Keratinocyte (primary cell): ENCODE measurements around the gene RNF125. TPM values are rescaled to one million over a fixed set of nuclear protein-coding genes. Genes with fewer than 3 reads are reported as not detected.

Source experiments
- DNase-seq: peaks from one replicate; pipeline ENCODE4 v3.0.0-alpha.2; 2011; ENCODE audit warnings: low read depth, missing footprints, low spot score
- FAIRE-seq: peaks from 2 replicates; lab custom pipeline; 2011; peaks lifted over from hg19 to GRCh38; lab: Jason Lieb, UNC
- H2AFZ ChIP-seq: 2 replicates; pipeline ENCODE4 v1.6.0; 2012; ENCODE audit warnings: low read length, control low read depth, inconsistent platforms; ENCODE audit not compliant: control insufficient read depth
- H3K27ac ChIP-seq: 2 replicates; pipeline ENCODE4 v1.5.1; 2011; ENCODE audit warnings: low read length; ENCODE audit not compliant: control insufficient read depth, insufficient read depth
- H3K27me3 ChIP-seq: 3 replicates; pipeline ENCODE4 v1.6.0; 2011; ENCODE audit warnings: low read length; ENCODE audit not compliant: control insufficient read depth, insufficient read depth; ENCODE audit errors: extremely low read depth
- H3K36me3 ChIP-seq, 2 experiments: 2 replicates in 1 of 2; 3 replicates in 1 of 2; pipeline ENCODE4 v1.5.1; 2011; ENCODE audit warnings: low read length in 2 of 2, mild to moderate bottlenecking in 1 of 2; ENCODE audit not compliant: control insufficient read depth in 2 of 2, insufficient read depth in 2 of 2; ENCODE audit errors: extremely low read depth in 1 of 2
- H3K4me1 ChIP-seq: 3 replicates; pipeline ENCODE4 v1.5.1; 2011; ENCODE audit warnings: low read length; ENCODE audit not compliant: control insufficient read depth, insufficient read depth; ENCODE audit errors: extremely low read depth
- H3K4me2 ChIP-seq: 3 replicates; pipeline ENCODE4 v1.6.0; 2011; ENCODE audit warnings: low read depth, low read length; ENCODE audit not compliant: control insufficient read depth, insufficient read depth; ENCODE audit errors: extremely low read depth
- H3K4me3 ChIP-seq, 3 experiments: fragments of 200-600 bp in 1 of 3; sonication (generic) in 1 of 3; 2 replicates in 2 of 3; 3 replicates in 1 of 3; pipeline ENCODE4 v1.5.1; 2011 to 2016; ENCODE audit warnings: low read length in 3 of 3, mild to moderate bottlenecking in 3 of 3, control low read depth in 2 of 3, inconsistent platforms in 1 of 3, low read depth in 1 of 3, mixed read lengths in 1 of 3, mixed run types in 1 of 3, moderate library complexity in 1 of 3; ENCODE audit not compliant: control insufficient read depth in 2 of 3, insufficient read depth in 2 of 3; ENCODE audit errors: extremely low read depth in 1 of 3
- H3K79me2 ChIP-seq: 2 replicates; pipeline ENCODE4 v1.6.0; 2012; ENCODE audit warnings: low read length; ENCODE audit not compliant: control insufficient read depth, insufficient read depth
- H3K9ac ChIP-seq: 3 replicates; pipeline ENCODE4 v1.6.0; 2011; ENCODE audit warnings: low read length; ENCODE audit not compliant: control insufficient read depth, insufficient read depth; ENCODE audit errors: extremely low read depth
- H3K9me1 ChIP-seq: 3 replicates; pipeline ENCODE4 v1.6.0; 2011; ENCODE audit warnings: low read length; ENCODE audit not compliant: control insufficient read depth, insufficient read depth; ENCODE audit errors: extremely low read depth
- H3K9me3 ChIP-seq: 2 replicates; pipeline ENCODE4 v1.5.1; 2012; ENCODE audit warnings: low read depth, low read length; ENCODE audit not compliant: control insufficient read depth
- H4K20me1 ChIP-seq: 3 replicates; pipeline ENCODE4 v1.6.0; 2011; ENCODE audit warnings: low read length; ENCODE audit not compliant: control insufficient read depth, insufficient read depth; ENCODE audit errors: extremely low read depth
- CTCF ChIP-seq, 3 experiments: IDR thresholded peaks in 1 of 3; conservative IDR thresholded peaks in 1 of 3; optimal IDR thresholded peaks in 1 of 3; 2 replicates in 2 of 3; 3 replicates in 1 of 3; pipeline versions ENCODE3 to v1.5.1; 2011; ENCODE audit warnings: low read length in 3 of 3, mild to moderate bottlenecking in 3 of 3, moderate library complexity in 2 of 3, control low read depth in 1 of 3, inconsistent platforms in 1 of 3; ENCODE audit not compliant: insufficient read depth in 2 of 3; ENCODE audit errors: extremely low read depth in 1 of 3
- EZH2 ChIP-seq: IDR thresholded peaks from one replicate; pipeline ENCODE4 v1.6.1; 2012; ENCODE audit warnings: inconsistent platforms, mild to moderate bottlenecking, low read length, moderate library complexity
- dilution Hi-C: fragments of 300-500 bp; cut with MboI; formaldehyde crosslinking; loops from one replicate; pipeline ENCODE4 v1.7.0; 2020; ENCODE audit warnings: low sequenced_read_pairs; ENCODE audit not compliant: extremely low pct_ligation_motif_present
- polyA plus RNA-seq, 5 experiments: library from polyadenylated mRNA; depleted of rRNA in 3 of 5; stranded (reverse) in 3 of 5; stranded (forward) in 1 of 5; unstranded in 1 of 5; fragments of >200 nt; gene quantifications; 1 replicate in 1 of 5; 2 replicates in 3 of 5; 3 replicates in 1 of 5; pipeline versions ENCODE4 v1.2.1 to v1.2.3, GENCODE V29; 2011 to 2012; ENCODE audit warnings: missing spikeins in 2 of 5, low read depth in 1 of 5, low replicate concordance in 1 of 5

The RNF125 gene
- polyA plus RNA-seq, 1 donor (not counting 4 experiments of a cell fraction or from before 2014, with no cell fraction given) = 4.5 TPM

GRCh38 chr18:32042337-32042736 is 23.7 kb downstream of the RNF125 start:
- dilution Hi-C loops = no loop called here
- no peaks in the 10 kb centered on the region for H4K20me1 ChIP-seq
- DNase-seq = no peak

GRCh38 chr18:32048507-32049091 is 30.0 kb downstream of the RNF125 start:
- peaks cover 2% of the 10 kb centered on the region for H3K9me1 ChIP-seq
- no peaks in the 10 kb centered on the region for H4K20me1 ChIP-seq
- H3K79me2 ChIP-seq = no peaks in the 10 kb centered on the region
- FAIRE-seq (no peak), DNase-seq (no peak)
- no peak overlapping the region for H3K9ac ChIP-seq
- no peak overlapping the region for H3K27ac ChIP-seq
- no peaks in the 10 kb centered on the region for H3K27me3 ChIP-seq
- no peak overlapping the region for H3K4me3 ChIP-seq
- dilution Hi-C loops = no loop called here
- H3K9me3 ChIP-seq = no peaks in the 10 kb centered on the region
- TF ChIP-seq CTCF (optimal IDR thresholded peaks at IDR 0.05 in 1 of 3, IDR thresholded peaks at IDR 0.05 in 1 of 3, conservative IDR thresholded peaks at IDR 0.05 in 1 of 3; ENCODE audit: extremely low read depth in 1 of 3, insufficient read depth in 2 of 3, low read length in 3 of 3) = no peak
- no peak for TF ChIP-seq EZH2
- peaks cover 6% of the 10 kb centered on the region for H3K4me1 ChIP-seq
- no peaks in the 10 kb centered on the region for H3K36me3 ChIP-seq
- H3K4me2 ChIP-seq = no peak overlapping the region
- H2AFZ ChIP-seq = no peak overlapping the region

More at GRCh38 chr18:32042337-32042736, 23.7 kb downstream of the RNF125 start:
- H2AFZ ChIP-seq = no peak overlapping the region
- no peaks in the 10 kb centered on the region for H3K79me2 ChIP-seq
- H3K27ac ChIP-seq = no peak overlapping the region
- H3K27me3 ChIP-seq = no peaks in the 10 kb centered on the region
- no peaks in the 10 kb centered on the region for H3K36me3 ChIP-seq
- H3K4me3 ChIP-seq = no peak overlapping the region
- no peak overlapping the region for H3K9ac ChIP-seq
- TF ChIP-seq EZH2 = no peak
- TF ChIP-seq CTCF (optimal IDR thresholded peaks at IDR 0.05 in 1 of 3, IDR thresholded peaks at IDR 0.05 in 1 of 3, conservative IDR thresholded peaks at IDR 0.05 in 1 of 3; ENCODE audit: extremely low read depth in 1 of 3, insufficient read depth in 2 of 3, low read length in 3 of 3) = no peak
- H3K9me1 ChIP-seq = no peaks in the 10 kb centered on the region
- no peak for FAIRE-seq
- no peaks in the 10 kb centered on the region for H3K9me3 ChIP-seq
- H3K4me1 ChIP-seq = no peaks in the 10 kb centered on the region
- no peak overlapping the region for H3K4me2 ChIP-seq
